CD14-positive monocyte (primary cell): ENCODE data around the gene BORCS5. TPM values are rescaled to one million over a fixed set of nuclear protein-coding genes. Genes with fewer than 3 reads are reported as not detected.

Source experiments
- DNase-seq, 3 donors: peaks; one replicate each; pipeline ENCODE4 v3.0.0-alpha.2; 2011 to 2022
- H2AFZ ChIP-seq: 2 replicates; pipeline ENCODE4 v1.6.0; 2012; ENCODE audit warnings: mild to moderate bottlenecking, low read depth, low read length, inconsistent platforms; ENCODE audit not compliant: insufficient read depth, poor library complexity, severe bottlenecking
- H3K27ac ChIP-seq, 2 donors: 1 replicate in 1 of 2; 2 replicates in 1 of 2; pipeline ENCODE4 v1.5.1; 2012 to 2013; ENCODE audit warnings: low read length in 2 of 2, control low read depth in 1 of 2, inconsistent platforms in 1 of 2, low read depth in 1 of 2, mild to moderate bottlenecking in 1 of 2
- H3K27me3 ChIP-seq, 2 donors: one replicate each; pipeline versions ENCODE4 v1.6.0 to v1.6.1; 2011 to 2013; ENCODE audit warnings: low read length in 2 of 2; ENCODE audit not compliant: control insufficient read depth in 2 of 2, insufficient read depth in 2 of 2
- H3K36me3 ChIP-seq, 2 donors: replicated peaks in 1 of 2; 1 replicate in 1 of 2; 2 replicates in 1 of 2; pipeline versions ENCODE4 v1.5.1 to v1.6.1; 2012 to 2013; ENCODE audit warnings: low read length in 2 of 2, control low read depth in 1 of 2, inconsistent platforms in 1 of 2, mild to moderate bottlenecking in 1 of 2; ENCODE audit not compliant: insufficient read depth in 2 of 2, control insufficient read depth in 1 of 2
- H3K4me1 ChIP-seq, 2 donors: 1 replicate in 1 of 2; 2 replicates in 1 of 2; pipeline versions ENCODE4 v1.5.1 to v1.6.1; 2012 to 2013; ENCODE audit warnings: low read length in 2 of 2, control low read depth in 1 of 2, inconsistent platforms in 1 of 2, mild to moderate bottlenecking in 1 of 2, moderate library complexity in 1 of 2; ENCODE audit not compliant: insufficient read depth in 2 of 2, control insufficient read depth in 1 of 2
- H3K4me2 ChIP-seq: replicated peaks from 2 replicates; pipeline ENCODE3; 2012; ENCODE audit warnings: low read length, moderate library complexity, mild to moderate bottlenecking; ENCODE audit not compliant: poor library complexity, severe bottlenecking; ENCODE audit errors: extremely low read depth
- H3K4me3 ChIP-seq, 3 experiments: fragments of 200-600 bp in 1 of 3; sonication (generic) in 1 of 3; replicated peaks in 1 of 3; 1 replicate in 2 of 3; 2 replicates in 1 of 3; pipeline ENCODE4 v1.5.1; 2011 to 2013; ENCODE audit warnings: low read length in 3 of 3, mild to moderate bottlenecking in 3 of 3, control low read depth in 2 of 3, low read depth in 2 of 3, inconsistent platforms in 1 of 3, moderate library complexity in 1 of 3
- H3K79me2 ChIP-seq: 2 replicates; pipeline ENCODE4 v1.6.0; 2012; ENCODE audit warnings: mild to moderate bottlenecking, control low read depth, inconsistent platforms, low read length, moderate library complexity; ENCODE audit not compliant: insufficient read depth
- H3K9ac ChIP-seq: 2 replicates; pipeline ENCODE4 v1.6.0; 2017; ENCODE audit warnings: low read length, mild to moderate bottlenecking; ENCODE audit not compliant: insufficient read depth, poor library complexity, severe bottlenecking
- H3K9me3 ChIP-seq, 2 donors: replicated peaks in 1 of 2; 1 replicate in 1 of 2; 2 replicates in 1 of 2; pipeline versions ENCODE4 v1.5.1 to v1.6.1; 2012 to 2013; ENCODE audit warnings: low read length in 2 of 2, control low read depth in 1 of 2; ENCODE audit not compliant: control insufficient read depth in 1 of 2, insufficient read depth in 1 of 2
- H4K20me1 ChIP-seq: 2 replicates; pipeline ENCODE4 v1.6.0; 2012; ENCODE audit warnings: mild to moderate bottlenecking, low read length, control low read depth, moderate library complexity; ENCODE audit not compliant: insufficient read depth
- H3K27ac Mint-ChIP-seq, 7 donors: one replicate each; pipeline ENCODE4 v1.8.0; 2020; ENCODE audit warnings: mild to moderate bottlenecking in 7 of 7, mixed read lengths in 7 of 7, moderate library complexity in 6 of 7, inconsistent platforms in 2 of 7
- H3K27me3 Mint-ChIP-seq, 3 donors: one replicate each; pipeline ENCODE4 v1.8.0; 2021 to 2022; ENCODE audit warnings: low read depth in 3 of 3, mild to moderate bottlenecking in 3 of 3, mixed read lengths in 3 of 3, moderate library complexity in 3 of 3, inconsistent platforms in 1 of 3
- H3K36me3 Mint-ChIP-seq, 2 donors: one replicate each; pipeline ENCODE4 v1.8.0; 2020; ENCODE audit warnings: mixed read lengths in 2 of 2, inconsistent platforms in 1 of 2, mild to moderate bottlenecking in 1 of 2
- H3K4me1 Mint-ChIP-seq: one replicate; pipeline ENCODE4 v1.8.0; 2020; ENCODE audit warnings: mild to moderate bottlenecking, mixed read lengths
- H3K4me3 Mint-ChIP-seq, 2 donors: one replicate each; pipeline ENCODE4 v1.8.0; 2020; ENCODE audit warnings: mild to moderate bottlenecking in 2 of 2, mixed read lengths in 2 of 2, moderate library complexity in 1 of 2
- H3K9me3 Mint-ChIP-seq, 7 donors: one replicate each; pipeline ENCODE4 v1.8.0; 2020 to 2022; ENCODE audit warnings: mixed read lengths in 7 of 7, mild to moderate bottlenecking in 6 of 7, moderate library complexity in 6 of 7, inconsistent platforms in 2 of 7
- WGBS: methylation state at CpG from one replicate; pipeline ENCODE4 v1.1.5; 2013; ENCODE audit warnings: missing lambda C conversion rate; ENCODE audit not compliant: insufficient coverage; 5-methylcytosine and 5-hydroxymethylcytosine counted together
- intact Hi-C, 2 donors: fragments of 100-400 bp; cut with micrococcal nuclease; formaldehyde crosslinking; loops; one replicate each; pipeline versions ENCODE4 v1.15.0 to v1.15.1; 2023
- polyA plus RNA-seq, 3 donors: library from polyadenylated mRNA; depleted of rRNA in 1 of 3; unstranded in 2 of 3; stranded (reverse) in 1 of 3; fragments of 300-500 nt in 2 of 3; fragments of >200 nt in 1 of 3; fragmentation: Illumina TruSeq in 2 of 3; gene quantifications; 1 replicate in 2 of 3; 2 replicates in 1 of 3; pipeline ENCODE4 v1.2.3, GENCODE V29; 2012 to 2021
- TF ChIP-seq, protein P1 (sequence below): fragments of 200-600 bp; IDR thresholded peaks from one replicate; pipeline ENCODE4 v1.8.0; 2022; ENCODE audit warnings: antibody characterized with exemption, mild to moderate bottlenecking

The BORCS5 gene
- polyA plus RNA-seq, 3 donors = 8.5 to 15.1 (median 9.6) TPM

DNA sequence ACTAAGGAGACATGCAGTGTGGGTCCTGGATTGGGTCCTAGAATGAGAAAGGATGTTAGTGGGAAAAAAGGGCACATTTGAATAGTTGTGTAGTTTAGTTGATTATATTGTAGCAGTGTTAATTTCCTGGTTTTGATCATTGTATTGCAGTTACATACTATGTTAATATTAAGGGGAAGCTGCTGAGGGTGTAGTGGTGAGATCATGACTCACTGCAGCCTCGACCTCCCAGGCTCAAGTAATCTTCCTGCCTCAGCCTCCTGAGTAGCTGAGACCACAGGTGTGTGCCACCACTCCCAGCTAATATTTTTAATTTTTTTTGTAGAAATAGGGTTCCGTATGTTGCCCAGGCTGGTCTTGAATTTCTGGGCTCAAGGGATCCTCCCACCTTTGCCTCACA lies 21.7 kb downstream of the BORCS5 start:
- Histone ChIP-seq H3K79me2 (no peaks in the 10 kb centered on the region), H2AFZ (no peak overlapping the region), H4K20me1 (no peaks in the 10 kb centered on the region), H3K4me3 (no peak overlapping the region), H3K4me1 (peaks cover 14 to 16% of the 10 kb centered on the region in 2 donors), H3K9ac (no peak overlapping the region), H3K4me2 (no peak overlapping the region), H3K36me3 (no peaks in the 10 kb centered on the region), H3K27ac (peak overlapping the region in 1 of 2 donors; percentile 29), H3K9me3 (no peaks in the 10 kb centered on the region), H3K27me3 (no peaks in the 10 kb centered on the region)
- H3K27me3 Mint-ChIP-seq = peaks cover 0 to 2% (median 2%) of the 10 kb centered on the region in 3 donors
- TF ChIP-seq, protein P1, sequence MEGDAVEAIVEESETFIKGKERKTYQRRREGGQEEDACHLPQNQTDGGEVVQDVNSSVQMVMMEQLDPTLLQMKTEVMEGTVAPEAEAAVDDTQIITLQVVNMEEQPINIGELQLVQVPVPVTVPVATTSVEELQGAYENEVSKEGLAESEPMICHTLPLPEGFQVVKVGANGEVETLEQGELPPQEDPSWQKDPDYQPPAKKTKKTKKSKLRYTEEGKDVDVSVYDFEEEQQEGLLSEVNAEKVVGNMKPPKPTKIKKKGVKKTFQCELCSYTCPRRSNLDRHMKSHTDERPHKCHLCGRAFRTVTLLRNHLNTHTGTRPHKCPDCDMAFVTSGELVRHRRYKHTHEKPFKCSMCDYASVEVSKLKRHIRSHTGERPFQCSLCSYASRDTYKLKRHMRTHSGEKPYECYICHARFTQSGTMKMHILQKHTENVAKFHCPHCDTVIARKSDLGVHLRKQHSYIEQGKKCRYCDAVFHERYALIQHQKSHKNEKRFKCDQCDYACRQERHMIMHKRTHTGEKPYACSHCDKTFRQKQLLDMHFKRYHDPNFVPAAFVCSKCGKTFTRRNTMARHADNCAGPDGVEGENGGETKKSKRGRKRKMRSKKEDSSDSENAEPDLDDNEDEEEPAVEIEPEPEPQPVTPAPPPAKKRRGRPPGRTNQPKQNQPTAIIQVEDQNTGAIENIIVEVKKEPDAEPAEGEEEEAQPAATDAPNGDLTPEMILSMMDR = no peak
- H3K4me3 Mint-ChIP-seq = no peak overlapping the region
- WGBS = no CpG with 5 or more reads among the region's 2 CpGs
- intact Hi-C loops = loop anchor here (2.0 to 10.0 kb wide), 3 partner anchors 186 to 326 kb away; no protein-coding TSS in a partner anchor
- peak; percentile 21 to 64 (median 29) for DNase-seq
- H3K4me1 Mint-ChIP-seq = peaks cover 15% of the 10 kb centered on the region
- peaks cover 10 to 12% of the 10 kb centered on the region in 2 donors for H3K36me3 Mint-ChIP-seq
- peak overlapping the region in 6 of 7 donors; percentile 20 to 94 (median 86) for H3K27ac Mint-ChIP-seq
- H3K9me3 Mint-ChIP-seq = no peaks in the 10 kb centered on the region

GRCh38 chr12:12379831-12380730 lies 23.2 kb downstream of the BORCS5 start:
- no peak overlapping the region for H3K4me3 Mint-ChIP-seq
- DNase-seq = peak; percentile 56 to 73 (median 61)
- Histone ChIP-seq H2AFZ (no peak overlapping the region), H3K79me2 (no peaks in the 10 kb centered on the region), H3K4me1 (peaks cover 14 to 16% of the 10 kb centered on the region in 2 donors), H3K9me3 (no peaks in the 10 kb centered on the region), H3K4me3 (no peak overlapping the region), H3K27ac (peak overlapping the region in 1 of 2 donors; percentile 67), H3K9ac (no peak overlapping the region), H3K27me3 (no peaks in the 10 kb centered on the region), H3K4me2 (no peak overlapping the region), H3K36me3 (no peaks in the 10 kb centered on the region), H4K20me1 (no peaks in the 10 kb centered on the region)
- intact Hi-C loops = loop anchor here (2.0 to 10.0 kb wide), 5 partner anchors 65 to 325 kb away; partner anchors contain the start of gene DUSP16 (in 1 of the 2)
- peaks cover 19% of the 10 kb centered on the region for H3K4me1 Mint-ChIP-seq
- H3K9me3 Mint-ChIP-seq = no peaks in the 10 kb centered on the region
- TF ChIP-seq, protein P1 = no peak
- peak overlapping the region; percentile 85 to 94 (median 91) for H3K27ac Mint-ChIP-seq
- H3K36me3 Mint-ChIP-seq = peaks cover 17 to 20% of the 10 kb centered on the region in 2 donors
- H3K27me3 Mint-ChIP-seq = peaks cover 0 to 2% (median 2%) of the 10 kb centered on the region in 3 donors
- no CpG with 5 or more reads among the region's 4 CpGs for WGBS
